ENCODE data around the gene LRRD1.

DNA sequence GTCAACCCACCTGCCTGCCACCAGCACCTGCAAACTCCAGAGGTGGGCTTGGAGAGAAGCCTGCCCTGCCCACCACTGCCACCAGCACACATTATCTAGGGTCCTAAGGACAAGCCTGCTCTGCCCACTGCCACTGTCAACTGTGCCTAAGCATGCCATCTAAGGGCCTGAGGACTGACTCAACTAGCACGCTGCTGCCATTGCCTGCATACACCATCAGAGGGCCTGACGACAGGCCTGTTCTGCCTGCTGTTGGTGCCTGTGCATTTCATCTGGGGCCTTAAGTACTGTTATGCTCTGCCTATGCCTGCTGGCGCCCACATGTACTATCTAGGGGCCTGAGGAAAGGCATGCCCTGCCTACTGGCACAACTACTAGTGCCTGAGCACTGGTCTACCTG is 27.0 kb upstream of the LRRD1 start:
- TF ChIP-seq, protein P1, sequence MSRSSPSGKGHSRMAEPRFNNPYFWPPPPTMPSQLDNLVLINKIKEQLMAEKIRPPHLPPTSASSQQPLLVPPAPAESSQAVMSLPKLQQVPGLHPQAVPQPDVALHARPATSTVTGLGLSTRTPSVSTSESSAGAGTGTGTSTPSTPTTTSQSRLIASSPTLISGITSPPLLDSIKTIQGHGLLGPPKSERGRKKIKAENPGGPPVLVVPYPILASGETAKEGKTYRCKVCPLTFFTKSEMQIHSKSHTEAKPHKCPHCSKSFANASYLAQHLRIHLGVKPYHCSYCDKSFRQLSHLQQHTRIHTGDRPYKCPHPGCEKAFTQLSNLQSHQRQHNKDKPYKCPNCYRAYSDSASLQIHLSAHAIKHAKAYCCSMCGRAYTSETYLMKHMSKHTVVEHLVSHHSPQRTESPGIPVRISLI (CRISPR knock-in tag; IDR thresholded peaks at IDR 0.05; ENCODE audit: borderline replicate concordance), result no peak
- TF ChIP-seq ASH2L (IDR thresholded peaks at IDR 0.05; ENCODE audit: insufficient read length, low read depth, low read length) (no peak), HCFC1 (IDR thresholded peaks at IDR 0.05; ENCODE audit: low read depth, low read length) (no peak), CTCF (CRISPR knock-in tag; IDR thresholded peaks at IDR 0.05) (no peak), ZBTB4 (CRISPR knock-in tag; IDR thresholded peaks at IDR 0.05; ENCODE audit: borderline replicate concordance) (no peak), ZNF598 (CRISPR knock-in tag; IDR thresholded peaks at IDR 0.05; ENCODE audit: borderline replicate concordance) (no peak), ZBTB7A (CRISPR knock-in tag; IDR thresholded peaks at IDR 0.05) (no peak), YY1 (IDR thresholded peaks at IDR 0.05; ENCODE audit: insufficient read depth, insufficient replicate concordance, low read depth, low read length) (no peak), ZNF605 (CRISPR knock-in tag; IDR thresholded peaks at IDR 0.05) (no peak), MXI1 (IDR thresholded peaks at IDR 0.05; ENCODE audit: borderline replicate concordance, low read depth, low read length) (no peak)

Measured in HepG2 (cell line).